Cerebellar cortex (tissue), 1 donor: Measurements from ENCODE around the gene ULK2.
A peak's percentile ranks its signal among the peaks of the same experiment; 100 is the strongest.
"Not testable (repeated sequence)": the region's sequence is repeated elsewhere in the genome, so short reads cannot be mapped to it uniquely, and the experiment has no call there.

Experiments
- DNase-seq: peaks from one replicate; pipeline ENCODE4 v3.0.0-alpha.2; 2015; ENCODE audit warnings: low spot score

The ULK2 gene

DNA sequence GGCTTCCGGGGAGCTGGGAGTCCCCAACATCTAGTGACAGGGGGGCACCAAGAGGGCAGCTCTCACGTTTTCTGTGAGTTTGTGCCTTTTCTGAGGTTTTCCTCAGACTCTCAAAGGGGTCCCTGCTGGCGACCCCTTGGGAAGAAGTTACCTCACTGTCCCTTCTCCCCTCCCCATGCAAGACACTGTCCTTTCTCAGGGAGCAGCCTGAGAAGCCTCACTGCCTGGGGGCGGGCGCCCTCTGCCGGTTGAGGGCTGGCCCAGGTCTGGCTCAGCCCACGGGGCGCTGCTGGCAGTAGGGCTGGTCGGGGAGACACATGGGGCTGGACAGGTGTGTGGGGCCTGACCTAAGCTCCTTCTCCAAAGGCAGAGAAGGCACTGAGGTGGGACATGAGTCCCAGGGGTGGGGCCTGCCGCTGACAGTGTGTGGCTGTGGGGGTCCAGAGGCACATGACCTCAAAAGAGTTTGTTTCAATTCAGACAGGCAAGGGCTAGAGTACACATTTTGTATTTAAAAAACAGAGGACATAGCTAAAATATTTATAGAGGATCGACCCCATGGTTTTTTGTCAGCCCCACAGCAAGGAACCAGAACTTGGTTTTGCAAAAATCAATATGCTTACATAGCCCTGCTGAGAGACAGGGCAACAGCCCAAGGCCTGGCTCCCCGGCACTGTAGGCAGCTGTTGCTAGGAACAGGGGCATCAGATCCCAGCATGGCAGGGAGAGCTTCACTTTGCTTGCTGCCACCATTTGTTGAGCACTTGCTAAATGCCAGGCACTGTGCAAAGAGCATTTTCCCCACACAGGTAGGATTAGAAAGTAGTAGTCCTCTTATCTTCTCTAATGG, 101.1 kb downstream of the ULK2 start:
- peak; percentile 76 for DNase-seq

DNA sequence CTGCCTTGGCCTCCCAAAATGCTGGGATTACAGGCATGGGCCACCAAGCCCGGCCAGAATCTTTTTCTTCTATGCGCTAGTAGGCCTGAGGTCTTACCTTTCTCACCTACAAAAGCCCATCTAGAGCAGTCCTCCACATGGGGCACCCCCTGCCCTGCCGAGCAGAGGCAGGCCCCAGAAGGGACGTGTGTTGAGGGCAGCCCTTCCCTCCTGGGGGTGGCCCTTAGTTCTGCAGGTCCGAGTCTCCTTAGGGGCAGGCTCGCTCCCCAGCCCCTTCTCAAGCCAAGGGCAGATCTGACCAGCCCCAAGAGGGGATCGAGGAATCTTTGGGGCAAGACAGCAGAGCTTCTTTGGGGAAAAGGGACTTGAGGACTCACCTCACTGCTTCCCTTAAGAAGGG, 101.7 kb downstream of the ULK2 start:
- DNase-seq, result no peak

DNA sequence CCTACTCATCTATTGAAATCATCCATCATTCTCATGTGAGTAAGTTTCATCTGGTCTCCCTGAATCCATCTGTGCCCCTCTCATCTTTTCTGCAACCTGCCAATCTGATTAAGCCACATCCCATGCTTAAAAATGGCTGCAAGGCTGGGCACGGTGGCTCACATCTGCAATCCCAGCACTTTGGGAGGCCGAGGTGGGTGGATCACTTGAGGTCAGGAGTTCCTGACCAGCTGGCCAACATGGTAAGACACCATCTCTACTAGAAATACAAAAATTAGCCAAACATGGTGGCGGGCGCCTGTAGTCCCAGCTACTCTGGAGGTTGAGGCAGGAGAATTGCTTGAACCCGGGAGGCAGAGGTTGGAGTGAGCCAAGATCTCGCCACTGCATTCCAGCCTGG, 103.7 kb downstream of the ULK2 start:
- DNase-seq, result not testable (repeated sequence)

DNA sequence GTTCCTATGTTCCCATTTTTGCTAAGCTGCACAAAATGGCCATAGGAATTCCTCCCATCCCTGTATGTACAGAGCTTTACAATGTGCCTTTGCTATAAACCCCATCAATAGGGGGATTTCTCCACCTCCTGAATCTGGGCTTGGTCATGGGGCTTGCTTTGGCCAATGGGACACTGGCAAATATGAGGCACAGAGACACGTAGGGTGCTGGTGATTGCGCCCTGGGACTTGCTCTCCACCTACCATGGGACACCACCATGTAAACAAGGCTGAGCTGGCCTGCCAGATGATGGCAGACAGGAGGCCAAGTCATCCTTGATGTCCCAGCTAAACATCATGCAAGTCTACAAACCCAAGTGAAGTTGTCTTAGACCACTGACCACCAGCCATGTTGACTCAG, 104.3 kb downstream of the ULK2 start:
- no peak for DNase-seq

DNA sequence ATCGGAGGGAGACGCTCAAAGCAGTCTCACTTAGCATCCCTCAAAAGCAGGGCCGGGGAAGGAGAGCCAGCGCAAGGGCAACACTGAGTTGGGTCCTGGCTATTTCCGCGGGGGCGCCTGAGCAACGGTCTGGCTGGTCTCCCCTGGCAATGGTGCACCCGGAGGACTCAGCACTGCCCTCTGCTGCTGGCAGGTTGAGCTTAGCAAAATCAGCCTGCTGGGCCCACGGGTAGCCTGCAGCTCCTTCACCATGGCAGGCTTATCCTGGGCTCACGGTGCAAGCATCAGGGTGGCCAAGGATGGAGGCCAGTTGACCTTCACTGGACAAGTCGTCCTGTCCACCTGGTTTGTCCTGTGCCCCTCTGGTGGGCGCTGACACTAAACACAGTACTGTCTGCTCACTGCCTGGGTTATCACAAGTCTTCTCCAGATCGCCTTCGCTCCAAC, 105.2 kb downstream of the ULK2 start:
- DNase-seq, result peak; percentile 71

DNA sequence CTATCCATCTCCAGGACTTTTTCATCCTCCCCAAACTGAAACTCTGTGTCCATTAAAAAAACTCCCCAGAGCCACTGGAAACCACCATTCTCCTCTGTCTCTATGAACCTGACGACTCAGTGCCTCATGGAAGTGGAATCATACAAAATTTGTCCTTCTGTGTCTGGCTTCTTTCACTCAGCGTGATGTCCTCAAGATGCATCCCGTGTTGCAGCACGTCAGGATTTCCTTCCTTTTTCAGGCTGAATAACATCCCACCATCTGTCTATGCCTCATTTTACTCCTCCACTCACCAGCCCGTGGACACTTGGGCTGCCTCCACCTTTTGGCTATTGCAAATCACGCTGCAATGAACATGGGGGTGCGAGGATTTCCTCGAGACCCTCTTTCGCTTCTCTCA, 107.0 kb downstream of the ULK2 start:
- DNase-seq, result no peak

DNA sequence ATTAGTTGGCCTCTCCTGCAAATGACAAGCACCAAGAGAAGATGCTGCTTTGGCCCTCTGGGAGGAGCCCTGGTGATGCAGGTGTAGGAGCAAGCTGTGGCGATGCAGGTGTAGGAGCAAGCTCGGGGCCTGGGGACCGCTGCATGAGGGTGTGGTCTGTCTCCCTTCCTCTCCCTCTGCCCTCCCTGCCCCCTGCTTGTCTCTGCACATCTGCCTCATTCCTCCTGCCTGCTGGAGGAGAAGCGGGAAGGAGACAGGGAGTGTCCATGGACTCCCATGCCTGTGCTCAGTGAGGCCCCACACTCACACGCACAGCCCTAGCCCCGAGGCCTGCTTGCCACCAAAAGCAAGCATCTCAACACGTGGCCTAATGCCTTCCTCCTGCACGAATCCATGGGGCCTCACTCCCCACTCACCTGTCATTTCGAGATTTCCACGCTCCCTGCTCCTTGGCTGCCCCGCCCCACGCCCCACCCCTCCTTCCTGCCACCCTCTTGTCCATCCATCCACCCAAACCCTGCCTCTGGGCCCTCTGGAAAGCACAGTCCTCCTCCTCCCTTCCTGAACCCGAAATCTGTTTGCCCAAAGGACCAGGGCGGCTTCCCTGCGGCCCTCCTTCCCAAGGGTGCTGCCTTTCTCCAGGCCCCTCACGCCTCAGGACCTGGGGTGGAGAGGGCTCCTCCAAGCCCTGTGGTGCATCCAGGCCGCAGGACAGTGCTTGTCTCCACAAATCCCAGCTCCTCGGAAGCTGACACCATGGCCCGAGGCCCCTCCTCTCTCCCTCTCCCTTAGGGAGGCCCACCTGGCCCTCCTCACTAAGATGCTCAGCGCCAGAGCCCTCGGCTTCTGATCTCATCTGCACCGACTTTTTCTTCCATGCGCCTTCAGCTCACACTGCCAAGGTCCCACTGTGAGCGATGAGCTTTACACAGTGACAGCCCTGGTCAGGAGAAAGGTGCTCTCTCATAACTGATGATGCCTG, 107.9 kb downstream of the ULK2 start:
- no peak for DNase-seq

DNA sequence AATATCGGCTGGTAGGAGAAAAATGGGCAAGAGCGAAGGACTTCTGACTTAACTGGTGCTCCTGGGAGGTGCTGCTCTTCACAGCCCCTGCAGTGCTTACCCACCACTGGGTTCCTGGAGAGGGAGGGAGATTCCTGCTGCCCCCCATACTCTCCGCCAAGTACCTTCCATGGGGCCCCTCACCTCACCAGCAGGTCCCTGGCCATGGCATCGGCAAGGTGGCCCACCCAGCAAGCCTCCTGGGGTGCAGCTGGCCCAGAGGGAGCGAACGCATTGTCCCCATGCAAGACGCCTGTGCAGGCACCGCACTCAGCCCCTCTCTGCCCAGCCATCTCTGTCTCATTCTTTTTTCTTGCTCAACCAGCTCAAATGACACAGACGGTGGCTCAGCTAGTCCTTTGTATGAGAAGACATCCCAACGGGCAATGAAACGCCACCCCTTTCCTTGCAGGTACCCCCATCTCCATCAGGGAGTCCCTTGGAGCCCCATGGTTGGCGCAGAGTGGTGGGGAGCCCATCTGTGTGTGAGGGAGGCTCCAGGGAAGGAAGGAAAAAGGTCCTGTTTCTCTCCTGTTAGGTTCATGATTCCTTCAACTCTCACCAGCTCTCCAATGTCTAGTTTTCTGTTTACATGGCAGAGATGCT, 110.1 kb downstream of the ULK2 start:
- DNase-seq, result no peak

DNA sequence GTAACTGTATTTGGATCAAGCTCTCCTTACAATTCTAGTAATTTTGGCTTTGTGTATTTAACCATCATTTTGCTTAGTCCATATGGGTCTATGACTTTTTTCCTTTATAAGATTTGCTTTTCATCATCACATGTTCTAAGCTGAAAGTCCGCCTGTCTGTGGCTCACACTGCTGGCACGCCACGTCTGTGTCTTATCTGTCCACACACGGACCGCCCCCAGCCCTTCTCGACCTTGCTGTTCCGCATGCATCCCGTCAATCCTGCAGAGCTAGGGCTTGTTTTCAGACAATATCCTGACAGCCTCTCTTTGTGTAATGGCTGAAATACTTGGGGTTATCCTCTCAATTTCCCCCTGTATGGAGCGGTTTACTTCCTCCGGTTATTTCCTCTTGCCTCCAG, 111.2 kb downstream of the ULK2 start:
- no peak for DNase-seq

DNA sequence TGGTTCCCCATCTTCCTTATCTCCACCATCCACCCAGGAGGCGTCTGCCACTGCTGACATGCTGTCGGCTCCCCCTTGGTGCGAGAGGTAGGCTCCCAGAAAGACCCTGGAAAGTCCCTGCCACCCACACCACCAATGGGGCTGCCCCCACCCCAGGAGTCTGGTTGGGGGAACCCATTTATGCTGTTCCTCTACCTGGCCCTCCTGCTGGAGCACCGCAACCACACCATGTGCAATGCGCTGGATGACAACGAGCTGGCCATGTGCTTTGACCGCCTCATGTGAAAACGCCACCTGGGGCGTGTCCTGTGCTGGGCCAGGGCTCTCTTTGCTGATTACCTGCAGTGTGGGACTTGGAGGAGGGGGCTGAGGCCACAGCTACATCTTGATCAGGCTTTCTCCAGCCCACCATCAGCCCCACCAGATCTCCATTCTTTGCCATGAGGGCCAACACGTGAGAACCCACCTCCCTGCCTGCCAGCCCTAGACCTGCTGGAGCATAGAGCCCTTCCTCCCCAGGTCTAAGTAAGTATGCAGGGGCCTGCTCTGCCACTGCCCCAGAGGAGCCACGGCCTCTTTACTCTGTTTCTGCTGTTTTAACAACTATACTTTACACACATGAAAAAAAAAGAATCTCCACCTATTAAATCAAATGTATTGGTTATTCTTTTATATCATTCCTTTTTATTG, 111.8 kb downstream of the ULK2 start:
- DNase-seq, result no peak

DNA sequence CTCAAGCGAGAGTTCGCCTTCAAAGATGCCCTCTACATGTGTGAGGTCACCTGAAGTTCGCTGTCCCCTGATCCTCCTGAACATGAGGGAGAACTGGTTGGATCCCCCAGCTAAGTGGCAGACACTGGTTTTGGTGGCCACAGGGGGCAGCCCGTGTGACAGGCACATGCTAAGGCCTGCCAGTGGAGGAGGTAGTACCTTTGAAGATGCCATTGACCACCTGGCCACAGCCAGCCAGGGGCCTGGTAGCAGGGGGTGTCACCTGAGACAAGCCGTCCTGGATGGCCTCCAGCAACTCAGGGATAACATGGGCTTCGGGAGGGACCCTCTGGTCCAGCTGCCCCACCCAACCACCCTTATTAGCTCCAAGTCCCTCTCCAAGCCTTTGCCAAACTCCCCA, 112.3 kb downstream of the ULK2 start:
- DNase-seq, result no peak

DNA sequence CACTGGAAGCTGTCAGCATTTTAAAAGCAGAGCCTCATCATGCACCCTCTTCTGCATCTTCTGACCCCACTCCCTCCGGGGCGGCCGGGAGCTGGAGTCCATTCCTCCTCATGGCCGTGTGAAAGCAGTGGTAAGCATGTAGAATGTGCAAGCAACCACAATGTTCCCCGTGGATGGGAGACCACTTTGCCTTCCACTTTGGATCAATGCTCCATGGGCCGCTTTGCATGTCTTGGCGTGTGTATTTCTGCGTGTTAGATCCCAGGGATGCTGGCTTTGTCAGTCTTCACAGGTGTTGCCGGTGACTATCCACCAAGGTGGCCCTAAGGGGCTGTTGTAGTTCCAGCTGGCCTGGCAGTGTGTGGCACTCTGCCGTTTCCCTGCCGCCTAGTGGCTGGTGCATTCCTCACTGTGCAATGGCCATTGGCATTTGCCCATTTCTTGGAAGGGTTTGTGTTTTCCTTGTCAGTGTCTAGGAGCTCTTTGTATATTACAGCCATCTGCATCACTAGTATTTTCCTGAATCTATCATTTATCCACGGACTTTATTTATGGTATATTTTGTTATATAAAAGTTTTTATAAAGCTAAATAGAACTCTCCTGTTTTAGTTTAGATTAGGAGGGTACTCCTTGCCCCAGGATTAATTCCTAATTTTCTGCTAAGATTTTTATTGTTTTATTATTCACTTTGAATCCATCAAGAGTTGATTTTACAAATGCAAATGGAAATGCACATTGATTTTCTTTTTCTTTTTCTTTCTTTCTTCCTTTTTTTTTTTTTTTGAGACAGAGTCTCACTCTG, 113.9 kb downstream of the ULK2 start:
- DNase-seq, result peak; percentile 61

DNA sequence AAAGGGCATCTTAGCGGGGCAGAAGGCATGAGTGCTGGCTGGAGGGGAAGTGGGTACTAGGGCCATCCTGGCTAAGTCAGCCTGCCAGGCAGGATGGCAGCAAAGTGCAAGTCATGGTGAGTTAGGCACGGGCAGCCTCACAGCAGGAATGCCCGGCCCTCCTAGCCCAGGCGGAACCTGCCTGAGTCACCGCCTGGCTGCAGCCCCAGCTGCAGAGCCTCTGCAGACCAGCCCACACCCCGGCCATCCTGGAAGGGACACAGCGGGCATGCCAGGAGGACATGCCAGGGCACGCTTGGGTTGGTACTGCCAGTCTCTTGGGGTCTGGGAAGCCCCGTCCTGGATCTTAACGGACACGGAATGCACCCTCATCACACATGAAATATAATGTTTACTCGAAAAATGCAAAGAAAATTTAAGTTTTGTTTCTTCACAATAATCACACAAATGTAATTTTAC, 114.7 kb downstream of the ULK2 start:
- no peak for DNase-seq

DNA sequence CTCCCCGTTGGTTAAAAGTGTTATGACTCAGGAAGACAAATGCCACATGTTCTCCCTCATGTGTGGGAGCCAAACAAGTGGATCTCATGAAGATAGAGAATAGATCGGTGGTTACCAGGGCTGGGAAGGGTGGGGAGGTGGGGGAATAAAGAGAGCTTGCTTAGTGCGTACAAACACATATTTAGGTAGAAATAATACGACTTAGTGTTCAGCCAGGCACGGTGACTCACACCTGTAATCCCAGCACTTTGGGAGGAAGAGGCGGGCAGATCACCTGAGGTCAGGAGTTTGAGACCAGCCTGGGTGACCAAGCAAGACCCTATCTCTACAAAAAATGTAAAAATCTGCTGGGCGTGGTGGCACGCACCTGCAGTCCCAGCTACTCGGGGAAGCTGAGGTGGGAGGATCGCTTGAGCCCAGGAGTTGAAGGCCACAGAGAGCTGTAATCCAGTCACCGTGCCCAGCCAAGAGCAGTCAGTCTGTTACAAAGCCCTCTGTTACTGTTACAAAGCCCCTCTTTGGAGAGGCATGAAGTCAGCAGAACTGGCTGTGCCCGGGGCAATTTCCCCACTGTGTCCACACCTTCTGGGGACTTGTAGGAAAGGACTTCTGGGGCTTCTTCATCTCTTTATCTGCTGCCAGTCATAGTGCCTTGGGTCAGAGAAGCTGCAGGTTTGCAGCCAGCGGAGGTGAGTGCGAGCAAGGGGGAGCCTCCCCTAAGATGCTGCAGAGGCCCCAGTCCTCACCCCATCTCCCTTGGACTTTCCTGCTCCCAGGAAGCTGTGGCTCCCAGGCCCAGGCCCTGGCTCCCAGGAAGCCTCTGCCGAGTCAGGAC, 115.3 kb downstream of the ULK2 start:
- no peak for DNase-seq

DNA sequence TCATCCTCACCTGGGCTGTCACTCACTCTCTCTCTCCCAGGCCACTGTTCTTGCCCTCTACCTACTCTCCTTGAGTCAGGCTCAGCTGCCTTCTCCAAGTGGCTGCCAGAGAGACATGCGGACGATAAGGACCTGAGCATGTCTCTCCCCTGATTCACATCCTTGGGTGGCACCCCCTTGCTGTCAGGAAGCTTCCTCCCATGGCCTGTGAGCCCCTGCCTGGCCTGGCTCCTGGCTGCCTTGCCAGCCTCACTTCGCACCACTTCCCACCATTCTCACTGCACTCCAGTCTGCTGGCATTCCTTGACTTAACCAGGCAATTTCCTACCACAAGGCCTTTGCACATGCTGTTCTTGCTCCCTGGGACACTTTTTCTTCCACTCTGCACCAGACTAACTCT, 116.9 kb downstream of the ULK2 start:
- DNase-seq, result no peak

DNA sequence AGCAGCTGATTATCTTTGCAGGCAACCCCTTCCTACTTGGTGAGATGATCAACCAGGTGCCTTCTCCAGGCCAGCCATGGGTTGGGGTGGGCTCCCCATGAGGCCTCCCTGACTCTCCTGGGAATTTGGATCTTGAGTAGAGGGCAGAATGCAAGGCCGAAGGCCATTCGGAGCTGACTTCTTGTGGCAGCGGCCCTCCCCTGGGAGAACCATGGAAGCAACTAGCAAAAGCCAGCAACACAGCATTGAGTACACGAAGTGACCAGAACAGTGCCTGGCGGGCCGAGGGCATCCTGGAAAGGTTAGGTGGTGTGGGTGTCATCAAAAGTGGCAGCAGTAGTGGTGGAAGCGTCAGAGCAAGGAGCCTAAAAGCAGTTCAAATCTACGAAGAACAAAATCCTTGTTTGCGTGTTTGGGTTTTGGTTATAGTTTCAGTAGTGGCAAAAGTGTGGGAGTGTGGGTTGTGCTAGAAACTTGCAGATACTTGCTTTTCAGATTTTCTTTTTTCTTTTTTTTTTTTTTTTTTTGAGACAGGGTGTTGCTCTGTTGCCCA, 117.6 kb downstream of the ULK2 start:
- no peak for DNase-seq

DNA sequence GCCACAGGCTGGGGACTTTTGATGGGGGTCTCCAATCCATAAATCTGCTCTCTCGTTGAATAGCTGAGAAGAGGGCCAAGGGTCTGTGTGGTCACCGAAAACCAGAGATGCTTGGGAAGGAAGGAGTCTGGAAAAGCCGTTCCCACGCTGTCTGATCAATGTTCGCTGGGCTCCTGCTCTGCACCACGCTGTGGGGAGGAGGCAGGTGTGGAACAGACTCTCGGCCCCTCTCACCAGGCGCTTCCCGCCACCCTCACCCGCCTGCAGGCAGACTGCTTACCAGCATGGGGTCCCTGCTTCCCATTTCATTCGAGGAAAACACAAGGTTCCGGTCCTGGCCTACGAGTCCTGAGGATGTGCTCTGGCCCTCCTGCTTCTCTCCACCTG, 118.9 kb downstream of the ULK2 start:
- no peak for DNase-seq

DNA sequence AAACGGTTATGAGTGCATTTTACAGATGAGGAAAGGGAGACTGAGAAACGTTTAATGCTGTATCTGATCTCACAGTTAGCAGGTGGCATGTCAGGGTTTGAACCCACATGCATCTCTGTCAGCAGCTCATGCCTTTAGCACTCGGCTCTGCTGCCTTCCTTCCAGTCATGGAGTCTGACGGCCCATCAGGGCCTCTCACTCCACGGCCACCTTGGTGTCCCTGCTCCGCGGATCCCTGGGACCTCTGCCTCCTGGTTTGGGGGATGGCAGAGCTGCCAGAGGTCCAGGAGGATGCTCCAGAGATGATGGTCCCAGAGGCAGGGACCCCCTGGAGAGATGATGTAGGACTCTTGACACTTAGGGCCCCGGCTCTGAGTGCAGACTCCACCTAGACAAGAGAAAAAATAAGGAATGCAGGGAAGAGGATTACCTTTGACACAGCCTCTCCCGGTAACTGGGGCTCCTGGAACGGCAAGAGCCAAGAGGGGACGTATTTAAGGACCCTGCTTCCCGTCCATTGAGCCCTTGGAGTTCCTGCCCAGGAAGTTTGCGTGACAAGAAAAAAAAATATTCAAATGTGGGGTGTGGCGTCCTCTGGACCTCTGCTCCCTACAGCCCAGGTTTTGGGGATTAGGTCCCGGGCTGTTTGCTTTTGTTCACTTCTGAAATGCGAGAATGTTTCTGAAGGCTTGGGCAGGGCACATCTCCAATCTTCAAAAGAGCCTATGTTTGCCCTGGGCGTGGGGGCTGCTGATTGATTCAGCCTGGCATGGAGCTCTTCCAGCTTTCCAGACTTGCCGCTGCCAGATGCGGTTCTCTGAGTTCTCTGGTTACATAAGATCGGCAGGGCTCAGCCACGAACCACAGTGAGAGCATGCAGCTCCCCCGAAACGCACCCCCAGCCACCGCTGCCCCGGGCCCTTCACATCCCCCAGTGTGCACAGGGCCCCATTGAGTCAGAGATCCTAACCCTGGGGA, 119.6 kb downstream of the ULK2 start, which contains the start of gene ALDH3A1:
TSS of gene ALDH3A1 (minus strand) at position 470 of the 978 bp plus-strand sequence. CDS start 3,169 bp downstream, outside the sequence.
- no peak for DNase-seq
